Measurements from ENCODE around the gene HSPB7.
"Not testable (repeated sequence)": the region's sequence is repeated elsewhere in the genome, so short reads cannot be mapped to it uniquely, and the experiment has no call there.

Gene HSPB7

GRCh38 chr1:16063226-16063829, 45.5 kb upstream of the HSPB7 start:
- H3K79me2 ChIP-seq (ENCODE audit: insufficient read depth, low read length) = no peaks in the 10 kb centered on the region
- H3K9me3 ChIP-seq (ENCODE audit: insufficient read depth, low read length) = no peaks in the 10 kb centered on the region
- H2AFZ ChIP-seq (ENCODE audit: low read depth, low read length, severe bottlenecking) = no peak overlapping the region
- H3K9me2 ChIP-seq (replicated peaks; ENCODE audit: insufficient read depth, low read length) = no peaks in the 10 kb centered on the region
- H3K27me3 ChIP-seq (ENCODE audit: low read length) = no peaks in the 10 kb centered on the region
- H4K20me1 ChIP-seq (ENCODE audit: low read depth, low read length) = no peaks in the 10 kb centered on the region
- no peak overlapping the region for H3K4me2 ChIP-seq (ENCODE audit: low read depth, low read length, poor library complexity, severe bottlenecking)
- TF ChIP-seq EZH2phosphoT487 (conservative IDR thresholded peaks at IDR 0.05; ENCODE audit: low read length) = no peak
- TF ChIP-seq, protein P1, sequence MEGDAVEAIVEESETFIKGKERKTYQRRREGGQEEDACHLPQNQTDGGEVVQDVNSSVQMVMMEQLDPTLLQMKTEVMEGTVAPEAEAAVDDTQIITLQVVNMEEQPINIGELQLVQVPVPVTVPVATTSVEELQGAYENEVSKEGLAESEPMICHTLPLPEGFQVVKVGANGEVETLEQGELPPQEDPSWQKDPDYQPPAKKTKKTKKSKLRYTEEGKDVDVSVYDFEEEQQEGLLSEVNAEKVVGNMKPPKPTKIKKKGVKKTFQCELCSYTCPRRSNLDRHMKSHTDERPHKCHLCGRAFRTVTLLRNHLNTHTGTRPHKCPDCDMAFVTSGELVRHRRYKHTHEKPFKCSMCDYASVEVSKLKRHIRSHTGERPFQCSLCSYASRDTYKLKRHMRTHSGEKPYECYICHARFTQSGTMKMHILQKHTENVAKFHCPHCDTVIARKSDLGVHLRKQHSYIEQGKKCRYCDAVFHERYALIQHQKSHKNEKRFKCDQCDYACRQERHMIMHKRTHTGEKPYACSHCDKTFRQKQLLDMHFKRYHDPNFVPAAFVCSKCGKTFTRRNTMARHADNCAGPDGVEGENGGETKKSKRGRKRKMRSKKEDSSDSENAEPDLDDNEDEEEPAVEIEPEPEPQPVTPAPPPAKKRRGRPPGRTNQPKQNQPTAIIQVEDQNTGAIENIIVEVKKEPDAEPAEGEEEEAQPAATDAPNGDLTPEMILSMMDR (IDR thresholded peaks at IDR 0.05; ENCODE audit: insufficient read depth, low read length, poor library complexity, severe bottlenecking) = no peak
- H3F3A ChIP-seq (ENCODE audit: insufficient read depth) = no peaks in the 10 kb centered on the region
- no peak overlapping the region for H3K27ac ChIP-seq (ENCODE audit: low read depth, low read length)
- no peaks in the 10 kb centered on the region for H3K36me3 ChIP-seq (ENCODE audit: low read length)
- H3K4me3 ChIP-seq (ENCODE audit: insufficient read depth, low read length, poor library complexity, severe bottlenecking) = no peak overlapping the region
- no peak overlapping the region for H3K9ac ChIP-seq (ENCODE audit: low read length)

GRCh38 chr1:16062687-16063075, 44.8 kb upstream of the HSPB7 start:
- H3K27me3 ChIP-seq (ENCODE audit: low read length); H3K4me2 ChIP-seq (ENCODE audit: low read depth, low read length, poor library complexity, severe bottlenecking); H3K36me3 ChIP-seq (ENCODE audit: low read length); H3K9ac ChIP-seq (ENCODE audit: low read length); H4K20me1 ChIP-seq (ENCODE audit: low read depth, low read length); H3K9me2 ChIP-seq (replicated peaks; ENCODE audit: insufficient read depth, low read length); H3K4me3 ChIP-seq (ENCODE audit: insufficient read depth, low read length, poor library complexity, severe bottlenecking); H3K27ac ChIP-seq (ENCODE audit: low read depth, low read length); H2AFZ ChIP-seq (ENCODE audit: low read depth, low read length, severe bottlenecking); H3K9me3 ChIP-seq (ENCODE audit: insufficient read depth, low read length); H3K79me2 ChIP-seq (ENCODE audit: insufficient read depth, low read length); H3F3A ChIP-seq (ENCODE audit: insufficient read depth): not testable (repeated sequence)

DNA sequence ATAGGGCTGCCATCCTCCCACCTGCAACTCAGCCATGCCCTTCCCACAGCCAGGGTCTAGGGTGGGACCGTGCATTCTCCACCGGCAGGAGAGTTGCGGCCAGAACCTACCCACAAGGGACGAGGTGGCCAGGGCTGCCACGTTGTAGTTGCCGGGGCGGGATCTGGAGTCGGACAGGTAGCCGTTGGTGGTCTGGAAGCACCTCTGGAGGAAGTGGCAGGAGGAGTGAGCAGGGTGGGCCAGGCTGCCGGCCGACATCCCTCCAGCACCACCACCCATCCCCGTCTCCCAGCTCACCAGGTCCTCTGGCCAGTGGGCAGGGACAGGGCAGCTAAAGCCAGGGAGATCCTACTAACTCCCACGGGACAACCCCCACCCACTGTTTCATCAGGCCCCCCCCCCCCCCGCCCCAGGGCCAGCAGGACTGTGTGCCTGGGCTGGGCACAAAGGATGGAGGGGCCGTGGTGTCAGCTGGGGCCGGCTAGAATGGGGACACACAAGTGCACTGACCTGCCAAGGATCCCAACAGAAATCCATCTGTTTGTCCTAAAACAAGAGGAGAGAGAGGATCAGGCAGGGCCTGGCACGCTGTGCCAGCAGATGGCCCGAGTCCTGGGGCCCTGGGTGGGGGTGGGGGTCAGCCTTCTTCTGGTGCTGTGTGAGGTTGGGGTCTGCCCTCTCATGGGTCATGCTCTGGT, 44.3 kb upstream of the HSPB7 start:
- H3K79me2 ChIP-seq (ENCODE audit: insufficient read depth, low read length); H3K27ac ChIP-seq (ENCODE audit: low read depth, low read length); H3K36me3 ChIP-seq (ENCODE audit: low read length); H2AFZ ChIP-seq (ENCODE audit: low read depth, low read length, severe bottlenecking); H3K9me2 ChIP-seq (replicated peaks; ENCODE audit: insufficient read depth, low read length); H3K27me3 ChIP-seq (ENCODE audit: low read length); H3K4me3 ChIP-seq (ENCODE audit: insufficient read depth, low read length, poor library complexity, severe bottlenecking); H4K20me1 ChIP-seq (ENCODE audit: low read depth, low read length); H3K4me2 ChIP-seq (ENCODE audit: low read depth, low read length, poor library complexity, severe bottlenecking); H3F3A ChIP-seq (ENCODE audit: insufficient read depth); H3K9ac ChIP-seq (ENCODE audit: low read length); H3K9me3 ChIP-seq (ENCODE audit: insufficient read depth, low read length): not testable (repeated sequence)

DNA sequence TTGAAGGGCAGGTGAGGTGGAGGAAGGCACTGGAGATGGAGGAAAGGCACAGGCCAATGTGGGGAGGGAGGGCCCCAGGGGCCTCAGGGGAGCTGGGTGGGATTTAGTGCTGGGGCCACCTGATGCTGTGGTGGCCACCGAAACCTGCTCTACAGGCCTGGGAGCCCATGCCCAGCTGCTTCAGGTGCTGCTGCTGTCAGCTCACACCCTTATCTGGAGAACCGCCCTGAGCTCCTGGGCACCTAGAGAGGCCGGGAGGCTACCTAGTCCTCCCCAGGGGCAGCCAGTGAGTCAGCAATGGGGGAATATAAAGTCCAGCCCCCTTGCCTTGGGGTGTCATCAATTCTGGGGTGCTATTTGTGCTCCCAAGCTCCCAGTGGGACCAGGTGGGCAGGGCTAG, 43.4 kb upstream of the HSPB7 start:
- H3K4me2 ChIP-seq (ENCODE audit: low read depth, low read length, poor library complexity, severe bottlenecking) = no peak overlapping the region
- H3K79me2 ChIP-seq (ENCODE audit: insufficient read depth, low read length) = no peaks in the 10 kb centered on the region
- no peaks in the 10 kb centered on the region for H3K9me2 ChIP-seq (replicated peaks; ENCODE audit: insufficient read depth, low read length)
- no peak for TF ChIP-seq EZH2phosphoT487 (conservative IDR thresholded peaks at IDR 0.05; ENCODE audit: low read length)
- TF ChIP-seq, protein P1 (IDR thresholded peaks at IDR 0.05; ENCODE audit: insufficient read depth, low read length, poor library complexity, severe bottlenecking) = no peak
- no peaks in the 10 kb centered on the region for H3K9me3 ChIP-seq (ENCODE audit: insufficient read depth, low read length)
- H2AFZ ChIP-seq (ENCODE audit: low read depth, low read length, severe bottlenecking) = no peak overlapping the region
- no peak overlapping the region for H3K4me3 ChIP-seq (ENCODE audit: insufficient read depth, low read length, poor library complexity, severe bottlenecking)
- H4K20me1 ChIP-seq (ENCODE audit: low read depth, low read length) = no peaks in the 10 kb centered on the region
- H3K27ac ChIP-seq (ENCODE audit: low read depth, low read length) = no peak overlapping the region
- no peaks in the 10 kb centered on the region for H3F3A ChIP-seq (ENCODE audit: insufficient read depth)
- no peak overlapping the region for H3K9ac ChIP-seq (ENCODE audit: low read length)
- no peaks in the 10 kb centered on the region for H3K27me3 ChIP-seq (ENCODE audit: low read length)
- H3K36me3 ChIP-seq (ENCODE audit: low read length) = no peaks in the 10 kb centered on the region

DNA sequence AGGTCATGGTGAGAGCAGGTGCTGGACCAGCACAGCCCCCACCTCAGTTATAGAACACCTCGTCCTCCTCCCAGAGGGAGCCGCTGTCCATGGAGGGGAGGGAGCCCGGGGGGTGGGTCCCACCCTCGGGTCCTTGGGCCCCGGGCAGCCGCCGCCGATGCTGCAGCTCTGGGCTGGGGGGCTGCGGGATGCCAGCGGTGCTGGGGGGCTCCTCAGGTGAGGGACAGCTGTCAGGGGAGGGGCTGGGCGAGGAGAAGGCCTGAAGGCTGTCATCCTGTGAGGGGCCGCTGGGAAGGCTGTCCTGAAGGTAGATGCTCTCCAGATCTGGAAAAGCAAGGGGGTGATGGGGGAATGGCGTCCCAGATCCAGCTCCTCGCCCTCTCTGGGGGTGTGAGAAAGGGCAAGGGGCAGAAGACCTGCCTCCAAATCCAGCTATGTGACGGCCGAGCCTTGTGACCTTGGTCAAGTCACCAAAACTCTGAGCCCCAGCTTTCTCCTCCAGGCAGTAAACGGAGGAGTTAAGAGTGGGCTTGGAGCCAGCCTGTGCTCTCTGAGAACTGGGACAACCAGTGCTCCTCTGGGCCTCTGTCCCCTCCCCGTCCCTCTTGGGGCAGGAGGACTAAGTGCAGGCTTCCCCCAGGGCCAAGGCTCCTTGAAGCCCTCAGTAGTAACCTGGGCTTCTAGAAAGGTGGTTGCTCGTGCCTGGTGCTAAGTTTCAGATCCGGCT, 40.7 kb upstream of the HSPB7 start:
- not testable (repeated sequence) for H3K4me3 ChIP-seq (ENCODE audit: insufficient read depth, low read length, poor library complexity, severe bottlenecking); H3K9me2 ChIP-seq (replicated peaks; ENCODE audit: insufficient read depth, low read length); H3K36me3 ChIP-seq (ENCODE audit: low read length); H3K9me3 ChIP-seq (ENCODE audit: insufficient read depth, low read length); H3K27me3 ChIP-seq (ENCODE audit: low read length); H2AFZ ChIP-seq (ENCODE audit: low read depth, low read length, severe bottlenecking); H3K79me2 ChIP-seq (ENCODE audit: insufficient read depth, low read length); H3K4me2 ChIP-seq (ENCODE audit: low read depth, low read length, poor library complexity, severe bottlenecking); H3K27ac ChIP-seq (ENCODE audit: low read depth, low read length); H4K20me1 ChIP-seq (ENCODE audit: low read depth, low read length); H3F3A ChIP-seq (ENCODE audit: insufficient read depth); H3K9ac ChIP-seq (ENCODE audit: low read length)

DNA sequence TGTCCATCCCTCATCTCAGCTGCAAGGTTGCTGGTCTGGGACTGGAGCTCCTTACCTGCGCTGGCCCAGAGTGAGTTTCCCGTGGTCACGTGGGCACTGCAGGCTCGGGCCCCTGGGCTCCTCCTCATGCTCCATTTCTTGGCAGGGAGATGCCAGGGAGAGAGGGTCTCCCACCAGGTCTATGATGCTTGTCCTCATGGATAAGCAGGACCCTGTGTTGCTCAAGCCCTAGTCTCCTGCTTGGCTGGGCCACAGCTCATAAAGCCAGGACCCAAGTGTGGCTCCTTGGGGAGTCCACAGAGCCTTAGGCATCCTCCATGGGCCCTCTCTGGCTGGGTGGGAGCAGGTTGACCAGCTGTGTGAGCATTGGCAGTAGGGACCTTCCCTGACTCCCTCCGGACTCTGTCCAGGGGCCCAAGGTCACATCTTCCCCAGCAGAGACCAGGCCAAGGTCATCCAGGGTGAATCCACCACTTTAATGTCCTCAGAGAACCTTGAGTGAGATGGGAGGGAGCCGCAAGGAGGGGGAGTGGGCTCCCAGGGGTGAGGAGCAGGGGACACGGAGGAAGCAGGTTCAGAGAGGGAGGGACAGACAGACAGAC, 39.6 kb upstream of the HSPB7 start:
- not testable (repeated sequence) for H3F3A ChIP-seq (ENCODE audit: insufficient read depth); H3K9ac ChIP-seq (ENCODE audit: low read length); H3K9me3 ChIP-seq (ENCODE audit: insufficient read depth, low read length); H3K27me3 ChIP-seq (ENCODE audit: low read length); H2AFZ ChIP-seq (ENCODE audit: low read depth, low read length, severe bottlenecking); H3K9me2 ChIP-seq (replicated peaks; ENCODE audit: insufficient read depth, low read length); H3K27ac ChIP-seq (ENCODE audit: low read depth, low read length); H3K36me3 ChIP-seq (ENCODE audit: low read length); H3K79me2 ChIP-seq (ENCODE audit: insufficient read depth, low read length); H3K4me2 ChIP-seq (ENCODE audit: low read depth, low read length, poor library complexity, severe bottlenecking); H4K20me1 ChIP-seq (ENCODE audit: low read depth, low read length); H3K4me3 ChIP-seq (ENCODE audit: insufficient read depth, low read length, poor library complexity, severe bottlenecking)
